ENCODE measurements around the gene CD44. TPM values are rescaled to one million over a fixed set of nuclear protein-coding genes. Genes with fewer than 3 reads are reported as not detected.
A peak's percentile ranks its signal among the peaks of the same experiment; 100 is the strongest.

CD44 gene
- total RNA-seq, 4 donors from 2014 or later: 135 to 636 (median 397) TPM

DNA sequence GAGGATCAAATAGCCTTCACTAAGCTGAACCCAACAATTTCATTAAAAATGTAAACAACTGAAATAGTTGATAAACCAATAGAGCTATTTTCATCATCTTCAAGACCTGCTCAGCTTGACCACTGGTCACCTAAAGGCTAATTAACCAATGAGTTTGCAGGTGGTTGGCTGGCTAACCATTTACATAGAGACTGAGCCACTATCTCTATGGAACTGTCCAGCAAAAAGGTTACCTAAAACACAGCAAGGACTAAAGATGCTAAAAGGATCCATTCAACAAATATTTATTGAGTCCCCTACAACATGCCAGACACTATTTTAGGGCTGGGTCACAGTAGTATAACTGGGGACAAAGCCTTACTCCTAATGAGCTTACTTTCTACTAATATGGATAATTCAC lies 123.8 kb downstream of the CD44 start:
- TF ChIP-seq POLR2A (IDR thresholded peaks at IDR 0.05): no peak
- no peak for TF ChIP-seq CTCF (IDR thresholded peaks at IDR 0.05)
- Histone ChIP-seq H3K27me3 (no peaks in the 10 kb centered on the region), H3K27ac (no peak overlapping the region), H3K4me1 (no peaks in the 10 kb centered on the region), H3K9me3 (no peaks in the 10 kb centered on the region), H3K4me3 (no peak overlapping the region), H3K36me3 (no peaks in the 10 kb centered on the region)
- DNase-seq: no peak
- intact Hi-C loops (cut with DNase I; ENCODE audit: low total_unique reads): no loop called here

GRCh38 chr11:35265755-35266454 lies 126.9 kb downstream of the CD44 start:
- H3K27me3 ChIP-seq: no peaks in the 10 kb centered on the region
- intact Hi-C loops (cut with DNase I; ENCODE audit: low total_unique reads): no loop called here
- TF ChIP-seq CTCF (IDR thresholded peaks at IDR 0.05): no peak
- no peak for DNase-seq
- H3K9me3 ChIP-seq: no peaks in the 10 kb centered on the region
- H3K27ac ChIP-seq: peak overlapping the region; percentile 21 to 28
- H3K4me3 ChIP-seq: no peak overlapping the region
- no peaks in the 10 kb centered on the region for H3K36me3 ChIP-seq
- H3K4me1 ChIP-seq: no peaks in the 10 kb centered on the region

GRCh38 chr11:35267504-35267903 lies 128.5 kb downstream of the CD44 start:
- intact Hi-C loops (cut with DNase I; ENCODE audit: low total_unique reads): no loop called here
- no peaks in the 10 kb centered on the region for H3K27me3 ChIP-seq
- peak overlapping the region in 1 of 2 donors; percentile 28 for H3K27ac ChIP-seq
- no peak for DNase-seq
- H3K4me3 ChIP-seq: no peak overlapping the region
- H3K4me1 ChIP-seq: no peaks in the 10 kb centered on the region
- H3K36me3 ChIP-seq: no peaks in the 10 kb centered on the region
- no peaks in the 10 kb centered on the region for H3K9me3 ChIP-seq
- no peak for TF ChIP-seq CTCF (IDR thresholded peaks at IDR 0.05)
- TF ChIP-seq POLR2A (IDR thresholded peaks at IDR 0.05): no peak

GRCh38 chr11:35270342-35270741 lies 131.4 kb downstream of the CD44 start:
- H3K4me1 ChIP-seq: no peaks in the 10 kb centered on the region
- DNase-seq: no peak
- H3K36me3 ChIP-seq: no peaks in the 10 kb centered on the region
- H3K27ac ChIP-seq: no peak overlapping the region
- TF ChIP-seq CTCF (IDR thresholded peaks at IDR 0.05): no peak
- TF ChIP-seq POLR2A (IDR thresholded peaks at IDR 0.05): no peak
- no peak overlapping the region for H3K4me3 ChIP-seq
- intact Hi-C loops (cut with DNase I; ENCODE audit: low total_unique reads): no loop called here
- H3K27me3 ChIP-seq: no peaks in the 10 kb centered on the region
- no peaks in the 10 kb centered on the region for H3K9me3 ChIP-seq

DNA sequence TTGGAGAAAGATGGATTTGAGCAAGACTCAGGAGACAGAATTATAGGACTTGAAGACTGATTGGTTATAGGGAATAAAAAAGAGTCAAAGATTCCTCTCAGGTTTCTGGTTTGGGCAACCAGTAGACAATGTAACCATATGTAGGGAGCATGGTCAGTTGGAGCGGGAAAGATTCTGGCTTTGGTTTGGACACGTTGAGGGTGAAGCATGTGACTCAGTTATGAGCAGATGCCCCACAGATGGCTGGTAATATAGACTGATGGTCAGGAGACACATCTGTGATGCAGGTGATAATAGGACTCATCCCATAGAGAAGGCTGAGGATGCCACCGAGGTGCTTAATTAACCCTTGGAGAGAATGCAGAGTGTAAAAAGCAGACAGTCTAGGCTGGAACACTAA lies 132.1 kb downstream of the CD44 start:
- Histone ChIP-seq H3K9me3 (no peaks in the 10 kb centered on the region), H3K4me1 (no peaks in the 10 kb centered on the region), H3K27ac (no peak overlapping the region), H3K36me3 (no peaks in the 10 kb centered on the region), H3K27me3 (no peaks in the 10 kb centered on the region), H3K4me3 (no peak overlapping the region)
- intact Hi-C loops (cut with DNase I; ENCODE audit: low total_unique reads): no loop called here
- no peak for TF ChIP-seq CTCF (IDR thresholded peaks at IDR 0.05)
- no peak for TF ChIP-seq POLR2A (IDR thresholded peaks at IDR 0.05)
- DNase-seq: no peak

Data from uterus (tissue), 4 donors.